Endometrial microvascular endothelial cells (primary cell): Measurements from ENCODE around the gene ANTXR1. TPM values are rescaled to one million over a fixed set of nuclear protein-coding genes. Genes with fewer than 3 reads are reported as not detected.

Experiments used
- in situ Hi-C: cut with HindIII; loops from 2 replicates; pipeline ENCODE4 v1.10.0; 2017; ENCODE audit warnings: low sequenced_read_pairs, low pct_unique_long_range_greater_than_20kb; ENCODE audit errors: inconsistent ontology term
- total RNA-seq: library from RNA; depleted of rRNA; stranded (reverse); fragments of >200 nt; gene quantifications from one replicate; pipeline ENCODE4 v1.2.3, GENCODE V29; 2015; ENCODE audit errors: inconsistent ontology term

The ANTXR1 gene
- total RNA-seq: 5.6 TPM

GRCh38 chr2:69013142-69013839, at the start of gene ANTXR1:
Gene ANTXR1, plus strand, starts transcription at chr2:69013179. Its CDS starts 321 bp downstream, at chr2:69013500.
- in situ Hi-C loops: no loop called here

GRCh38 chr2:68964282-68964681, 48.7 kb upstream of the ANTXR1 start:
- in situ Hi-C loops: no loop called here

DNA sequence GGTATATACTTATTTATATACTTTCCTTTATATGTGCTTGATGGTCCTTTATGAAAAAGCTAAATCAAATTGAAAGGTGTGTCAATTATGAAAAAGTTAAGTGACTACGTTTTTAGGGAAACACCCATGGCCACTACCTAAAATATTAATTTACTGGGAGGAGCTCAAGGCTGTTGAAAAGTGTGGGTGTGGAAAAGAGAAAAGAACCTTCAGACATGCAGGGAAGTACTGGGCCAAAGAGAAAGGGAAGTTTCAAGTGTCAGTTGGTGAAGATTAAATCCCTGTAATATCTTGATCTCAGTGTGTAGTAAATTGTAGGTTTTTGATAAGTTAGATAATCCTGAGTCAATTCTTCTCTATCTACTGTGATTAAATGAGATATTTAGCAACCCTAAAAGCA, 44.8 kb upstream of the ANTXR1 start:
- in situ Hi-C loops: no loop called here

- in situ Hi-C loops: no loop called here
Observed at GRCh38 chr2:68969736-68970490, 43.1 kb upstream of the ANTXR1 start.

- in situ Hi-C loops: no loop called here
Observed at GRCh38 chr2:68970566-68971265, 42.3 kb upstream of the ANTXR1 start.

- in situ Hi-C loops: no loop called here
Observed at GRCh38 chr2:68971591-68972231, 41.3 kb upstream of the ANTXR1 start.

GRCh38 chr2:68974251-68974650, 38.7 kb upstream of the ANTXR1 start, which contains the start of gene GKN1:
Gene GKN1, plus strand, starts transcription at chr2:68974636. Its CDS starts 42 bp downstream, at chr2:68974678.
- in situ Hi-C loops: no loop called here

- in situ Hi-C loops: no loop called here
Observed at GRCh38 chr2:68974946-68975665, 37.9 kb upstream of the ANTXR1 start.

- in situ Hi-C loops: no loop called here
Observed at GRCh38 chr2:68975844-68976243, 37.1 kb upstream of the ANTXR1 start.

DNA sequence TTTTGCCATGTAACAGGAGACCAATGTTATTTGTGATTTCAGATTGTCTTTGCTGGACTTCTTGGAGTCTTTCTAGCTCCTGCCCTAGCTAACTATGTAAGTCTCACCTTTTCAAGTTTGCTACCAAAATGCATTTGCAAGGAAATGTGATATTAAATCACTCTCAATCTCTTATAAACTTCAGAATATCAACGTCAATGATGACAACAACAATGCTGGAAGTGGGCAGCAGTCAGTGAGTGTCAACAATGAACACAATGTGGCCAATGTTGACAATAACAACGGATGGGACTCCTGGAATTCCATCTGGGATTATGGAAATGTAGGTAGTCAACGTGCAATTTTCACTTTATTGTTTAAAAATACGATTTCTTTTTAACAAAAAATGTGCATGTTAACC, 35.5 kb upstream of the ANTXR1 start:
- in situ Hi-C loops: no loop called here

DNA sequence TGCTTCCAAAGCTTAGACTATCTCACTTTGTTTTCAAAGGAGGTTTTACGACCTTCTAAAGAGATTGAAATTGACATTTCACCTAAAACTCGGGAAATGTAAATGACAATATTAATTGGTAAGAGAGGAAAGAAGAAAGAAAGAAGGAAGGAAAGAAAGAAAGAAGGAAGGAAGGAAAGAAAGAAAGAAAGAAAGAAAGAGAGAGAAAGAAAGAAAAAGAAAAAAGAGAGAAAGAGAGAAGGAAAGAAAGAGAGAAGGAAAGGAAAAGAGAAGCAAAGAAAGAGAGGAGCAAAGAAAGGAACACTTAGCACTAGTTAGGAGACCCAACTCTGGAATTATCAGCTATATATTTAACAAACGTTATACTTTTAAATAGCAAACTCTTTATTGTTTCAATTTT, 34.9 kb upstream of the ANTXR1 start:
- in situ Hi-C loops: no loop called here

DNA sequence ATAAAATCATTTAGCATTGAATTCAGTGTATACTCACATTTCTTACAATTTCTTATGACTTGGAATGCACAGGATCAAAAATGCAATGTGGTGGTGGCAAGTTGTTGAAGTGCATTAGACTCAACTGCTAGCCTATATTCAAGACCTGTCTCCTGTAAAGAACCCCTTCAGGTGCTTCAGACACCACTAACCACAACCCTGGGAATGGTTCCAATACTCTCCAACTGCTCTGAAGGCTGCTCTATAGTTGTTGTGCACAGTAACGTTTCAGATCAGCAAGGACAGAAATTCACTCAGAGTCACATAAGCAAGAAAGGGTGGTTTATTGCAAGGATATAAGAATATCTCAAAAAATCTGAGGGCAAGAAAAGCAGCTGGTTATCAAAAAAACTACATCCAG, 32.0 kb upstream of the ANTXR1 start:
- in situ Hi-C loops: no loop called here

GRCh38 chr2:68987021-68987503, 25.9 kb upstream of the ANTXR1 start:
- in situ Hi-C loops: no loop called here

DNA sequence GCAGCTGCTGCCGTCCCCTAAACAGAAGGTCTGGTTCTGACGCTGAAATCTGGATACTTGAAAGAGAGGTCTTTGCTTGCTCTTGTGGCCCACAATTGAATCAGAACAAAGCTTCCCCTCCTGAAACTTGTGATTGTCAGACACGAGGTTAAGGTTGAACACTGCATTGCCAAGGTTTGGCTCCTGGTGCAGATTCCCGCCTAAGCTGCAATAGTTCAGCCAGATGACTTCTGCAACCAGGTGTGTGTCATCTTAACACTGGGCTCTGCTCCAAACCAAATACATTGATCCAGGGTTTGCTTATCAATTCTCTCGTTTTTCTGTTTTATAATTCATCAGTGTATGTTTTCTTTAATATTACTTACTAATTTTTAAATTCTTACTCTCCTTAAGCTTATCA, 23.9 kb upstream of the ANTXR1 start:
- in situ Hi-C loops: no loop called here

- in situ Hi-C loops: no loop called here
Observed at GRCh38 chr2:68992341-68992740, 20.6 kb upstream of the ANTXR1 start.

- in situ Hi-C loops: no loop called here
Observed at GRCh38 chr2:68992933-68993332, 20.0 kb upstream of the ANTXR1 start.

DNA sequence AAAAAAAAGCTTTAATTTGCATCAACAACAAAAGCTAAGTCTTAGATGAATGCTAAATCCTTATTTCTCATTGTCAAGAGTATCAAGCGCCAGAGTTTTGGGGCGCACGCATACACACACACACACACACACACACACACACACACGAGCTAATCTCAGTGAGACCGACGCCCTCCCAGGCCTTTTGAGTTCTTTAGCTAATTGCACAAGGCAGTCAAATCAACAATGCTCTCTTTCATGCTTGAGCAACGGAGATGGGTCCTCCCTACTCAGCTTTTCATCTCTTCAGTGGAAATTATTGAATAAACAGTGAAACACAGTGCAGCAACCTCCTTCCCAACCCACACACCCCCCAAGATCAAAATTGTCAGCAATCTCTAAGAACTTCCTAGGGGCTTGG, 19.3 kb upstream of the ANTXR1 start:
- in situ Hi-C loops: no loop called here

DNA sequence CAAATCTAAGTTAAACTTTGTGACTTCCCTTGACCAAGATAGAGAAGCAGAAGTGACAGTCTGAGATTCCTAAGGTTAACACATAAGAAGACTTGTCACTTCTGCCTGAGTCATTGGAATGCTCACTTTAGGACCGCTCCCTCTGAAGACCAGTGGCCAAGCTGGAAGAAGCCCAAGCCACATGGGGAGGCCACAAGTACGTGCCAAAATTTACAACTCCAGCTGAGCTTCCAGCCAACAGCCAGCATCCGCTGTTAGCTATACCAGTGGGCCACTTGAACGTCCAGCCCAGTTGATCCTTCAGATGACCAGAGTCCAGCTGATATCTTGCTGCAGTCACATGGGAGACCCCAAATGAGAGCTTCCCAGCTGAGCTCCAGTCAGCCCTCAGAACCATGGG, 18.1 kb upstream of the ANTXR1 start:
- in situ Hi-C loops: no loop called here

DNA sequence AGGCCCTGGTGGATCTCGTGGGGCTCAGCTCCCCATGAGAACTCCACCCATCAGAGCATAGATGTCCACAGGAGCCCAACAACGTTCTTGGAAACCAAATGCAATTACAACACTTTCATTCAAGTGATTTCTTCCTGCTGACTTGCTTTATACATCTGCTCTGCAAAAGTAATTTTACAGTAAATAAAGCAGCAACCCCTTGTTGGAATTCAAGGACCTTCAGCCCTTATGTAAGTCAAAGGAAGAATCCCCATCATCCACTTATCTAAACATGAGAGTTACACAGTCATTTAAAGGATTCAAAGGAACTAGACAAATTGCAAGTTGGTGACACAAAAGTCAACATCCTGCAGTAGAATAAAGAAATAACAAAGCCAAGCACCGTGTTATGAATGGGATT, 17.1 kb upstream of the ANTXR1 start:
- in situ Hi-C loops: no loop called here
